ENCODE measurements around the gene IGSF3.
"Not testable (repeated sequence)": the region's sequence is repeated elsewhere in the genome, so short reads cannot be mapped to it uniquely, and the experiment has no call there.

IGSF3 gene

DNA sequence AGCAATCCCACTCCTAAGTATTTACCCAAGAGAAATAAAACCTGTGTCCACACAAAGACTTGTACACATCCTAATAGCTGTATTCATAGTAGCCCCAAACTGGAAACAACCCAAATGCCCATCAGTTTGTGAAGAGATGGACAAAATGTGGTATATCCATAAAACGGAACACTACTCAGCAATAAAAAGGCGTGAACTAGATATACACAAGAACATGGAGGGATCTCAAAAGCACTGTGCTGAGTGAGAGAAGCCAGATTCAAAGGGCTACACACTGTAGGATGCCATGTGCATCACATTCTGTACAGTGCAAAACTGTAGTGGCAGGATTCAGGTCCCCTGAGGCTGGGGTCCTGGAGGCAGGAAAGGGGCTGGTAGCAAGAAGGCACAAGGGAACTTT lies 22.5 kb downstream of the IGSF3 start:
- not testable (repeated sequence) for H3K4me3 ChIP-seq (ENCODE audit: low read depth, low read length); H3K36me3 ChIP-seq (ENCODE audit: control insufficient read depth, insufficient read depth, low read length); H3K9me3 ChIP-seq (ENCODE audit: control insufficient read depth, insufficient read depth, low read depth, low read length); H3K9ac ChIP-seq (ENCODE audit: low read length); H3K27ac ChIP-seq (ENCODE audit: low read depth, low read length); H3K27me3 ChIP-seq (ENCODE audit: control insufficient read depth, insufficient read depth, low read length)
- H3K4me1 ChIP-seq (ENCODE audit: control insufficient read depth, insufficient read depth, low read length) = peaks cover 42% of the 10 kb centered on the region

DNA sequence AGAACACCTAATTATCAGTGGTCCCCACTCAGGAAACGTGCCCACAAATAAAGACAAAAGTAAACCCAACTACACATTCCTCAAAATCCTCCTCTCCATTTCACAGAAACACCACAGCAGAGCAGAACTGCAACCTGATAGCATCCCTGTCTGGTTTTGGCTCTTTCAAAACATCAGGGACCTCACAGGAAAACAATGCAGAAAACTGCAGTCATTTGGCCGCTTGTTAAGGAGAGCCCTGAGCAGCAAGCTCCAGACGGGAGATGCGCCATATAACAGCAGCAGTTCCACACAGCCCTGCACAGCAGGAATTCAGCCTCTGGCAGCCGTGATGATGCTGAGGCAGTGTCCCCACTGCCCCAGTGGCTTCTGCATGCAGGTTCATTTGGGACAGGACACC lies 23.4 kb downstream of the IGSF3 start:
- not testable (repeated sequence) for H3K36me3 ChIP-seq (ENCODE audit: control insufficient read depth, insufficient read depth, low read length); H3K27ac ChIP-seq (ENCODE audit: low read depth, low read length); H3K4me3 ChIP-seq (ENCODE audit: low read depth, low read length); H3K9me3 ChIP-seq (ENCODE audit: control insufficient read depth, insufficient read depth, low read depth, low read length); H3K27me3 ChIP-seq (ENCODE audit: control insufficient read depth, insufficient read depth, low read length); H3K9ac ChIP-seq (ENCODE audit: low read length)
- peaks cover 42% of the 10 kb centered on the region for H3K4me1 ChIP-seq (ENCODE audit: control insufficient read depth, insufficient read depth, low read length)

DNA sequence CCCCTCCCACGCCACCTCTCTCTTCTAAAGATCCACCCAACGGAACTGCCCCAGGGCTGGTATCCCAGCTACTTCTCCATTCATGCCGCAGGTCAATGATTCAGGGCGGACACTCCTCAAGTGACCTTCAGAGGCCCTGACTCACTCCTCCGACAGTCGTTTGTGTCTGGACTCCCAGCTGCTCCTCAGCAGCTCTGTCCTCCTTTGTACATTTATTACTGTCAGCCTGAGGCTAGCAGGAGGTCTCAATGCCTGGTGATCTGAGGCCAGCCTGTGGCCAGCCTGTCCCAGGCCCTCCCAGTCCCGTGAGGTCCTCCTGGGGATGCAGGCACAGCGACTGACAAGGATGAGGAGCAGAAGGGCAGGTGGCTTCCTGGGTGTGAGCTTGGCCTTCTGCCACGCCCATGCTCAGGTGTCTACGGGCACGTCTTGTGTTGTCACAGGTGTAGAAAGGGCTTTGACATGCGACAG lies 24.2 kb downstream of the IGSF3 start:
- not testable (repeated sequence) for H3K36me3 ChIP-seq (ENCODE audit: control insufficient read depth, insufficient read depth, low read length); H3K4me3 ChIP-seq (ENCODE audit: low read depth, low read length); H3K27me3 ChIP-seq (ENCODE audit: control insufficient read depth, insufficient read depth, low read length); H3K27ac ChIP-seq (ENCODE audit: low read depth, low read length); H3K9me3 ChIP-seq (ENCODE audit: control insufficient read depth, insufficient read depth, low read depth, low read length); H3K9ac ChIP-seq (ENCODE audit: low read length)
- peaks cover 42% of the 10 kb centered on the region for H3K4me1 ChIP-seq (ENCODE audit: control insufficient read depth, insufficient read depth, low read length)

DNA sequence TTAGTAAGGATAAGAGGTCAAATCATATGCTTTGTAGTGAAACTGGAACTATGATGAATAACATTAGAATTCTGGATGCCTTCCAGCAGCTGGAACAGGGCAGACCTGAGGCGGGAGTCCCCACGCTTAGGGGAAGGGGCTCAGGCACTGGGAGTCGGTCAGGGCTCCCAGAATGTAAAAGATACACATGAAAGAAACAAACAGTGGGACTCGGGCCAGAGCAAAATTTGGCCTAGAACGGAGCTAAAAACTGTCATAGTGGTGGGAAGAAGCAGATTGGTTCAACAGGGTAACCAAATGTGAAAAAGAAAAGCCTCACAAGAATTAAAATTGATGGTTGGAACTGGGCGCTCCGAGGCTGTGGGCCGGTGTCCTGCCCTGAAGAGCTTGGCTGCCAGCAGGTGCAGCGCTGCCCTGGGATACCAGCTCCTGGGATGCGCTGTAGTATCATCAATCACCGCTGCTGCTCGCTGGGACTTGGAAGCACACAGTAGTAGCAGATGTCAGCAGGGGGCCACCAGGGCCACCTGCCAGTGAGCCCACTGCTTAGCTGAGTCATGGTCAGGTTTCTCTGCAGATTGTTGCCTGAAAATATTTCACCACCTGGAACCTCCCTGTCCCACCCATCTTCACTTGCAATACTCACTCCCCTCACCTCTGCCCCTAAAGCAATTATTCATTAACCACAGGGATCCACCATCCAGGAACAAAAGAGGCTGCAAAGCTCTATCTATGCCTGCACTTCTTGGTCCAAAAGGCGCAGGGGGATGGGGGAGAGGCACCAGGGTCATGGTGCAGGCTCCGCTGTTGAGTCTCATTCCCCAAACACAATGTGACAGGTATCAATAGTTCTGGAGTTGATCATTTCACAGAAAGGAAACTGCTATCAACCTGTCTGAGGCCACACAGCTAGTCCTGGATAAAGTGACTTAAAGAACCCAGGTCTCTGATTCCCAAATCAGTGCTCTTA lies 24.9 kb downstream of the IGSF3 start:
- H3K36me3 ChIP-seq (ENCODE audit: control insufficient read depth, insufficient read depth, low read length); H3K9ac ChIP-seq (ENCODE audit: low read length); H3K4me3 ChIP-seq (ENCODE audit: low read depth, low read length); H3K27me3 ChIP-seq (ENCODE audit: control insufficient read depth, insufficient read depth, low read length); H3K27ac ChIP-seq (ENCODE audit: low read depth, low read length); H3K9me3 ChIP-seq (ENCODE audit: control insufficient read depth, insufficient read depth, low read depth, low read length): not testable (repeated sequence)
- peaks cover 42% of the 10 kb centered on the region for H3K4me1 ChIP-seq (ENCODE audit: control insufficient read depth, insufficient read depth, low read length)

DNA sequence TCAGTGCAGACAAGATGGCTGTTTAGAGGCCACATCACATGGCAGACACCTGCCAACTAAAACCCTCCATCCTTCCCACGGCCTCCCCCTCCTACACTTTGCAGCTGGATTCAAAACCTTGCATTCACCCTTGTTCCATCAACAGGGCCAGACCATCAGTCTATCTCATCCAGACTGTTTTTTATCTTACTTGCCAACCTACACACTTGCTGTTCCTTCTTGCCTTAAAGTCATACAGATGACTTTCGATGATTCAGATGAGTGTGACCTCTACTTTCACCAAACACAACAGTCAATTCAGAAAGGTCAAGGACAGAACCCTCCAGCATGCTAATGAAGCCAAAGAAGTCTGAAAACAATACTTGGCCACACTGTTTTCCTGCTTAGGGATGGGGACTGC lies 29.9 kb downstream of the IGSF3 start:
- H3K4me3 ChIP-seq (ENCODE audit: low read depth, low read length); H3K27ac ChIP-seq (ENCODE audit: low read depth, low read length); H3K4me1 ChIP-seq (ENCODE audit: control insufficient read depth, insufficient read depth, low read length); H3K36me3 ChIP-seq (ENCODE audit: control insufficient read depth, insufficient read depth, low read length); H3K9me3 ChIP-seq (ENCODE audit: control insufficient read depth, insufficient read depth, low read depth, low read length); H3K27me3 ChIP-seq (ENCODE audit: control insufficient read depth, insufficient read depth, low read length); H3K9ac ChIP-seq (ENCODE audit: low read length): not testable (repeated sequence)

DNA sequence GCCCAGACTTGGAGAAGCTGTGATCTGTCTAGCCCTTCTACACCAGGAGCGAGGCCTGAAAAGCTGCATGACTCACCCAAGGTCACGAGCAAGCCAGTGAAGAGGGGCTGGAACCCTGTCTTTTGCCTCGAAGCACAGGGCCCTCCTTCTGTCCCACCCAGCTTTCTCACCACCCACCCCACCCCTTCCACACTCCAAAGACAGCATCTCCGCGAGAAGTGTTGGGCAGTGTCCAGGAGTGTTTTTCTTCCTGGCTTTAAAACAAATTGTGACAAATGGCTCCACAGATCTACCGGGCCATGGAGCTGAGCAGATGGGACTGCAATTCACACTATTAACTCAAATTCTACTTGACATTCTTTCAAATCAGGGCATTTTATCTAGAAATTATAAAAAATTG lies 30.9 kb downstream of the IGSF3 start:
- not testable (repeated sequence) for H3K36me3 ChIP-seq (ENCODE audit: control insufficient read depth, insufficient read depth, low read length); H3K27ac ChIP-seq (ENCODE audit: low read depth, low read length); H3K27me3 ChIP-seq (ENCODE audit: control insufficient read depth, insufficient read depth, low read length); H3K4me3 ChIP-seq (ENCODE audit: low read depth, low read length); H3K9me3 ChIP-seq (ENCODE audit: control insufficient read depth, insufficient read depth, low read depth, low read length); H3K9ac ChIP-seq (ENCODE audit: low read length); H3K4me1 ChIP-seq (ENCODE audit: control insufficient read depth, insufficient read depth, low read length)

DNA sequence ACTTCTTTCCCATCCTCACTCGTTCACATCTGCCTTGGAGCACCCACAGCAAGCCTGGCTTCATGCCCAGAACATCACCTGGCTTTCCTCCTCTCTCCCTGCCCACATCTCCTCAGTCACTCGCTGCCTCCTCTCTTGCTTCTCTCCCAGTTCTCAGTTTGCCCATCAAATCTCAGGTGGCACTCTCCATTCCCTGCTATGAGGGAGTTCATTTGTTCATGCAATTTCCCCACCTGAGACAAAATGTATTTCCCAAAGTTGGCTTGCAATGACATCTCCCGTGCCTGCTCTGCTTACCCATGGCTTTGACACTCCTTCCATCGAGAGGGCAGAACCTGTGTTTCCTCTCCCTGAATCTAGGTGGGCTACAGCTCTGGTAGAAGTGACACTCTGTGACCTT lies 33.1 kb downstream of the IGSF3 start:
- H3K9ac ChIP-seq (ENCODE audit: low read length); H3K27me3 ChIP-seq (ENCODE audit: control insufficient read depth, insufficient read depth, low read length); H3K9me3 ChIP-seq (ENCODE audit: control insufficient read depth, insufficient read depth, low read depth, low read length); H3K36me3 ChIP-seq (ENCODE audit: control insufficient read depth, insufficient read depth, low read length); H3K27ac ChIP-seq (ENCODE audit: low read depth, low read length); H3K4me3 ChIP-seq (ENCODE audit: low read depth, low read length): not testable (repeated sequence)
- H3K4me1 ChIP-seq (ENCODE audit: control insufficient read depth, insufficient read depth, low read length) = peaks cover 17% of the 10 kb centered on the region; the same call in 1 of the 2 replicates

DNA sequence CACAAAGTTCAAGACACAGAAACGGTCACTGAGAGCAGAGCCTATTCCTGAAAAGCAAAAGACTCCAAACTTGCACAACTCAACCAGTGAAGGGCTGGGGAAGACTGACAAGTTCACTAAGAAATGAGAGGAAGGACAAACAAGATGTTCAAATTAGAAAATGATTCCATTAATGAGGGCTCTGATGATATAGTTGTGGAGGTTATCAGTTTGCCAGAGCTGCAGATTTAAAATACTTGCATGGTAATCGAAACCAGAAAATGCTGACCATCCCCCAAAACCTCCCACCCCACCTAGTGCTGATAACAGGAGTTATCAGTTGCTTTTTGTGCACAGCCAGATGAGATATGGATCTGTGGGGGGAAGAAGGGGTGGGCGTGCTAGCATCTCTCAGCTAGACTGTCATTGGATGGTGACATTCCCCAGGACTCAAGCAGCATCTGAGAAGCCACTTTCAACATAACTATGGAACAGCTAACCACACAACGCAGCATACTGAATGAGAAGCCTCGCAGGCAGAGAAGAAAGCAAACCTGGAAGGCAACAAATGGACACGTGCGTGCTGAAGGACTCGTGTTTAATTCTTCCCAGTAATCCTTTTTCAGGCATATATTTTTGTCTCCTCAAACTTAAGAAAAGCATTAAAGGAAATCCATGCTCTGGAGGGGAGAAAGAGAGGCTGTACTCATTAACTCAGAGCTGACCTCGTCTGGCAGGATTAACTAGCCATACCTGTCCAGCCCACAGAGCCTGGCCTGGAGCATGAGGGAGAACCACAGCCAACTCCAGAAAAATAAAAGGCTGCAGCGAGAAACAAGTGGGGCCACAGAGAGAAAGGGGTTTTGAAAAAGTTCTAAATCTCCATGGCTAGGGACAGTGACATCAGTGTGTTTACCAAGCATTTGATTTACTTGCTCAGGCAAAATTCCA lies 35.3 kb downstream of the IGSF3 start:
- not testable (repeated sequence) for H3K4me3 ChIP-seq (ENCODE audit: low read depth, low read length); H3K36me3 ChIP-seq (ENCODE audit: control insufficient read depth, insufficient read depth, low read length); H3K27me3 ChIP-seq (ENCODE audit: control insufficient read depth, insufficient read depth, low read length); H3K9me3 ChIP-seq (ENCODE audit: control insufficient read depth, insufficient read depth, low read depth, low read length)
- peak overlapping the region; percentile 2 for H3K9ac ChIP-seq (ENCODE audit: low read length)
- H3K4me1 ChIP-seq (ENCODE audit: control insufficient read depth, insufficient read depth, low read length) = peaks cover 30% of the 10 kb centered on the region
- H3K27ac ChIP-seq (ENCODE audit: low read depth, low read length) = peak overlapping the region; percentile 30; the same call in 1 of the 2 replicates

DNA sequence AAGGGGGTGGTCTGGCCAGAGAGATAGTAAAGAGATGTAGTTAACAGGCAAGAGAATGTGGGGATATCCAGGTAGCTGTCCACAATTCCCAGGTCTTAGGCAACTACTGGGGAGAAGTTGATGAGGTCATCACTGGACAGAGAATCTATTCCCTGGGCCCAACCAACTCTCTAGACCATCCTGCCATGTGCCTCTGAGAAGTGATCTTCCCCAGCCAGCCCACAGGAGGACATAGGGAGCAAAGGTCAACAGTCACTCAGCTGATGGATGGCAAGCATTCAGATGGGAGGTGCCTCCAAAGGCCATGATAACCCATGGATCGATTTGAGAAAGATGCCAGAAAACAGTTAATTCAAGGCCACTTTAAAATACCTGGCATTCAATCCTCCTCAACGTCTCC lies 36.0 kb downstream of the IGSF3 start:
- not testable (repeated sequence) for H3K4me3 ChIP-seq (ENCODE audit: low read depth, low read length); H3K27me3 ChIP-seq (ENCODE audit: control insufficient read depth, insufficient read depth, low read length); H3K9ac ChIP-seq (ENCODE audit: low read length); H3K9me3 ChIP-seq (ENCODE audit: control insufficient read depth, insufficient read depth, low read depth, low read length); H3K27ac ChIP-seq (ENCODE audit: low read depth, low read length); H3K36me3 ChIP-seq (ENCODE audit: control insufficient read depth, insufficient read depth, low read length)
- peaks cover 33% of the 10 kb centered on the region for H3K4me1 ChIP-seq (ENCODE audit: control insufficient read depth, insufficient read depth, low read length)

DNA sequence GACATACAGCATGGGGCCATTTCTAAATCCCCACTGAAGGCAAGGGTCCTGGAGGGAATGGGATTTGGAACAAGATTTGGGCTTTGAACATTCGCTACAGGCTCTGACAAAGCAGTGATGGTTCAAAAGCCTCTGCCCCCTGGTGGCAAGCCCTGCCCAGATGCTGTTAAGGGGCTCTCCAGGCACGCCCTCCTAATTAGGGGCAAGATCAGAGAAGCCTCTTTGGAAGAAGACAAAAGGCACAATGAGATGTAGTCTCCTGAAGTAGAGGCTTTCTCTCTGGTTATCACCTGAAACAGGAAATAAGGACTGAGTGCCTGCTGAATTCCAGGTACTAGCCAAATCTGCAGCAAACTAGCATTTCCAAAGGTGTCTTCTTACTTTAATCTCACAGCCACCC lies 37.5 kb downstream of the IGSF3 start:
- not testable (repeated sequence) for H3K9me3 ChIP-seq (ENCODE audit: control insufficient read depth, insufficient read depth, low read depth, low read length); H3K27ac ChIP-seq (ENCODE audit: low read depth, low read length); H3K27me3 ChIP-seq (ENCODE audit: control insufficient read depth, insufficient read depth, low read length); H3K9ac ChIP-seq (ENCODE audit: low read length); H3K4me3 ChIP-seq (ENCODE audit: low read depth, low read length); H3K36me3 ChIP-seq (ENCODE audit: control insufficient read depth, insufficient read depth, low read length)
- H3K4me1 ChIP-seq (ENCODE audit: control insufficient read depth, insufficient read depth, low read length) = peaks cover 33% of the 10 kb centered on the region

DNA sequence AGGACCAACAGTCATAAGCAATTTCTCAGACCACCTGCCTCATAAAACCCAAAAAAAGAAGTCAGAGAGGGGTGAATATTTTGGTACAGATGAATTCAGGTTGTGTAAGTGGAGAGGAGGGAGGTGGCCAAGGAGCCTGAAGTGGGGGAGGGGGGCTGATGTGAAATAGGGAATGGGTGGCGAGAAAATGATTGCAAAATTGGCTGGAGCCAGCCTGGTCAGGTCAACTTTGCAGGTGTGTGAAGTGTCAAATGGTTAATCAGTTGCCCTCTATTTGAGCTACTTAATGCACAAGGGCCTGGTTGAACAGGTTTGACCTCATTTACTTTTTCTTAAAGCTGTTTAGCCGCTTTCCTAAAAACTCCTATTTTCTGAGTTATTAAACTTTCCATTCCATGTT lies 38.1 kb downstream of the IGSF3 start:
- not testable (repeated sequence) for H3K27ac ChIP-seq (ENCODE audit: low read depth, low read length); H3K27me3 ChIP-seq (ENCODE audit: control insufficient read depth, insufficient read depth, low read length); H3K36me3 ChIP-seq (ENCODE audit: control insufficient read depth, insufficient read depth, low read length); H3K9ac ChIP-seq (ENCODE audit: low read length); H3K4me3 ChIP-seq (ENCODE audit: low read depth, low read length); H3K9me3 ChIP-seq (ENCODE audit: control insufficient read depth, insufficient read depth, low read depth, low read length)
- peaks cover 33% of the 10 kb centered on the region for H3K4me1 ChIP-seq (ENCODE audit: control insufficient read depth, insufficient read depth, low read length)
